MM.1S (cell line): ENCODE measurements around the gene SEMA4F.

ENCODE experiments used
- DNase-seq: peaks from one replicate; pipeline ENCODE4 v3.0.0-alpha.2; 2015
- H2AFZ ChIP-seq: fragments of 300-600 bp; sonication (generic); 2 replicates; pipeline ENCODE4 v1.6.0; 2016; ENCODE audit warnings: antibody characterized with exemption, low read length
- H3F3A ChIP-seq: fragments of 300-600 bp; sonication (generic); 2 replicates; pipeline ENCODE4 v1.6.1; 2016; ENCODE audit warnings: mild to moderate bottlenecking, antibody characterized with exemption, low read length, moderate library complexity, mixed read lengths; ENCODE audit not compliant: insufficient read depth
- H3K27ac ChIP-seq: fragments of 300-600 bp; sonication (generic); 2 replicates; pipeline ENCODE4 v1.5.1; 2016; ENCODE audit warnings: mild to moderate bottlenecking, low read length
- H3K27me3 ChIP-seq: fragments of 300-600 bp; sonication (generic); replicated peaks from 2 replicates; pipeline ENCODE4 v1.6.0; 2016; ENCODE audit warnings: low read length; ENCODE audit not compliant: insufficient read depth
- H3K36me3 ChIP-seq: fragments of 300-600 bp; sonication (generic); replicated peaks from 2 replicates; pipeline ENCODE4 v1.6.1; 2016; ENCODE audit warnings: mild to moderate bottlenecking, low read length, mixed read lengths; ENCODE audit not compliant: insufficient read depth
- H3K4me1 ChIP-seq: fragments of 300-600 bp; sonication (generic); 2 replicates; pipeline ENCODE4 v1.6.1; 2016; ENCODE audit warnings: low read length, mixed read lengths
- H3K4me2 ChIP-seq: fragments of 300-600 bp; sonication (generic); 2 replicates; pipeline ENCODE4 v1.6.0; 2016; ENCODE audit warnings: low read depth, low read length
- H3K4me3 ChIP-seq: fragments of 300-600 bp; sonication (generic); 2 replicates; pipeline ENCODE4 v1.5.1; 2016; ENCODE audit warnings: low read length, mixed read lengths
- H3K79me2 ChIP-seq: fragments of 300-600 bp; sonication (generic); 2 replicates; pipeline ENCODE4 v1.6.1; 2016; ENCODE audit warnings: mixed run types, low read length, mixed read lengths
- H3K9ac ChIP-seq: fragments of 300-600 bp; sonication (generic); 2 replicates; pipeline ENCODE4 v1.6.1; 2016; ENCODE audit warnings: low read length, mixed read lengths
- H3K9me2 ChIP-seq: fragments of 300-600 bp; sonication (generic); replicated peaks from 2 replicates; pipeline ENCODE4 v1.6.1; 2016; ENCODE audit warnings: mild to moderate bottlenecking, low read length, mixed read lengths; ENCODE audit not compliant: insufficient read depth
- H3K9me3 ChIP-seq: fragments of 300-600 bp; sonication (generic); replicated peaks from 2 replicates; pipeline ENCODE4 v1.6.1; 2016; ENCODE audit warnings: mild to moderate bottlenecking, low read length, mixed read lengths; ENCODE audit not compliant: insufficient read depth
- H4K20me1 ChIP-seq: fragments of 300-600 bp; sonication (generic); 2 replicates; pipeline ENCODE4 v1.6.1; 2016; ENCODE audit warnings: mild to moderate bottlenecking, low read length, moderate library complexity, mixed read lengths; ENCODE audit not compliant: insufficient read depth
- CTCF ChIP-seq: fragments of 300-600 bp; sonication (generic); IDR thresholded peaks from 2 replicates; pipeline ENCODE4 v1.5.1; 2016; ENCODE audit warnings: antibody characterized with exemption, low read length, mixed read lengths
- EZH2 ChIP-seq: fragments of 300-600 bp; sonication (generic); optimal IDR thresholded peaks from 2 replicates; pipeline ENCODE3; 2017; ENCODE audit warnings: low read depth, mild to moderate bottlenecking, antibody characterized with exemption, low read length, mixed read lengths
- EZH2phosphoT487 ChIP-seq: fragments of 300-600 bp; sonication (generic); IDR thresholded peaks from 2 replicates; pipeline ENCODE4 v1.6.1; 2018; ENCODE audit warnings: antibody characterized with exemption, low read length

SEMA4F gene

GRCh38 chr2:74693668-74694067 lies 39.6 kb downstream of the SEMA4F start:
- Histone ChIP-seq H3K27ac (no peak overlapping the region), H3K79me2 (no peaks in the 10 kb centered on the region), H3K36me3 (no peaks in the 10 kb centered on the region), H2AFZ (no peak overlapping the region), H3K9ac (no peak overlapping the region), H3K9me3 (no peaks in the 10 kb centered on the region), H3K27me3 (no peaks in the 10 kb centered on the region), H3K4me1 (no peaks in the 10 kb centered on the region), H3K4me3 (no peak overlapping the region), H3K9me2 (no peaks in the 10 kb centered on the region), H3K4me2 (no peak overlapping the region), H4K20me1 (no peaks in the 10 kb centered on the region), H3F3A (no peaks in the 10 kb centered on the region)
- DNase-seq = no peak
- no peak for TF ChIP-seq CTCF

GRCh38 chr2:74694281-74694680 lies 40.2 kb downstream of the SEMA4F start:
- Histone ChIP-seq H3K4me1 (no peaks in the 10 kb centered on the region), H3K9me3 (no peaks in the 10 kb centered on the region), H3K4me2 (no peak overlapping the region), H3K4me3 (no peak overlapping the region), H3K27me3 (no peaks in the 10 kb centered on the region), H3K36me3 (no peaks in the 10 kb centered on the region), H3K9ac (no peak overlapping the region), H3K27ac (no peak overlapping the region), H2AFZ (no peak overlapping the region), H3K79me2 (no peaks in the 10 kb centered on the region), H3K9me2 (no peaks in the 10 kb centered on the region), H4K20me1 (no peaks in the 10 kb centered on the region), H3F3A (no peaks in the 10 kb centered on the region)
- DNase-seq = no peak
- no peak for TF ChIP-seq EZH2phosphoT487
- TF ChIP-seq EZH2 = no peak
- no peak for TF ChIP-seq CTCF

GRCh38 chr2:74695663-74696062 lies 41.6 kb downstream of the SEMA4F start:
- Histone ChIP-seq H4K20me1 (no peaks in the 10 kb centered on the region), H3K36me3 (no peaks in the 10 kb centered on the region), H2AFZ (no peak overlapping the region), H3K27me3 (no peaks in the 10 kb centered on the region), H3K9ac (no peak overlapping the region), H3K9me2 (no peaks in the 10 kb centered on the region), H3K27ac (no peak overlapping the region), H3K4me3 (no peak overlapping the region), H3K4me1 (no peaks in the 10 kb centered on the region), H3F3A (no peaks in the 10 kb centered on the region), H3K4me2 (no peak overlapping the region), H3K79me2 (no peaks in the 10 kb centered on the region), H3K9me3 (no peaks in the 10 kb centered on the region)
- no peak for TF ChIP-seq CTCF
- no peak for TF ChIP-seq EZH2
- no peak for DNase-seq

- Histone ChIP-seq H3K27ac (no peak overlapping the region), H3K36me3 (no peaks in the 10 kb centered on the region), H2AFZ (no peak overlapping the region), H3K4me1 (no peaks in the 10 kb centered on the region), H3K9ac (no peak overlapping the region), H3K4me3 (no peak overlapping the region), H3K9me2 (no peaks in the 10 kb centered on the region), H4K20me1 (no peaks in the 10 kb centered on the region), H3F3A (no peaks in the 10 kb centered on the region), H3K27me3 (no peaks in the 10 kb centered on the region), H3K79me2 (no peaks in the 10 kb centered on the region), H3K4me2 (no peak overlapping the region), H3K9me3 (no peaks in the 10 kb centered on the region)
- no peak for DNase-seq
- TF ChIP-seq EZH2phosphoT487 (no peak), EZH2 (no peak), CTCF (no peak)
Observed at GRCh38 chr2:74696829-74697228, 42.8 kb downstream of the SEMA4F start.
